Measurements from ENCODE around the gene TIMM44. TPM values are rescaled to one million over a fixed set of nuclear protein-coding genes. Genes with fewer than 3 reads are reported as not detected.

The TIMM44 gene
- total RNA-seq, 4 donors from 2014 or later, result 59.7 to 102 (median 71.8) TPM

DNA sequence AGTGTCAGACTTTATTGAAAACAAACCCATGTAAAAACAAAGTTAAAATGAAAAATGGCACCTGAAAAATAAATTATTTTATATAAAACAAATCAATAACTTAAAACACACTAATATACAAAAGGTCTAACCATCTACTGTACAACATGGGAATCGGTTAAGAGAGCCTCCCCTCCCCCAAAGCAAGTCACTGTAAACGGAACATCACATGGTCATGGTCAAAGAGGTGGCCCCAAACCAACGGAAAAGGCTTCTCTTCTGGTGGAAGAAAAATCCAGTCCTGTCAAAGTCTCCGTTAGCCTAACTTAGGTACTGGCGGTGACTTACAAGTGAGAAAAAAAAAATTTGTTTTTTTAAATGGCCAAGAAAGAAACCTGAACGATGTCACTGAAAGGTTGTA, 15.7 kb upstream of the TIMM44 start:
- peaks cover 0 to 35% (median 5%) of the 10 kb centered on the region in 4 donors for H3K36me3 ChIP-seq
- H3K27ac ChIP-seq, result no peak overlapping the region
- in situ Hi-C loops (cut with MboI; ENCODE audit: low pct_ligation_motif_present in 1 of 4, low pct_unique_long_range_greater_than_20kb in 1 of 4, low sequenced_read_pairs in 3 of 4) (loop anchor here in 1 of 4 donors (25.0 kb wide), 1 partner anchor 278 kb away; no protein-coding TSS in a partner anchor), intact Hi-C loops (cut with DNase I; ENCODE audit: low total_unique reads) (loop anchor here (10.0 kb wide), 1 partner anchor 296 kb away; no protein-coding TSS in a partner anchor)
- no peaks in the 10 kb centered on the region for H3K9me3 ChIP-seq
- no peak overlapping the region for H3K4me3 ChIP-seq
- 69% methylated on average over 6 of the region's 6 CpGs for WGBS, 2 donors (ENCODE audit: low coverage in 1 of 2)
- H3K27me3 ChIP-seq, result no peaks in the 10 kb centered on the region
- TF ChIP-seq POLR2AphosphoS5 (IDR thresholded peaks at IDR 0.05) (no peak), POLR2A (IDR thresholded peaks at IDR 0.05) (no peak), CTCF (IDR thresholded peaks at IDR 0.05) (no peak), EP300 (IDR thresholded peaks at IDR 0.05; ENCODE audit: low read depth) (no peak)
- no peaks in the 10 kb centered on the region for H3K4me1 ChIP-seq
- DNase-seq, result no peak

- H3K27me3 ChIP-seq, result no peaks in the 10 kb centered on the region
- H3K9me3 ChIP-seq, result no peaks in the 10 kb centered on the region
- no peak for DNase-seq
- H3K36me3 ChIP-seq, result peaks cover 0 to 6% (median 0%) of the 10 kb centered on the region in 4 donors
- H3K4me3 ChIP-seq, result no peak overlapping the region
- in situ Hi-C loops (cut with MboI; ENCODE audit: low pct_ligation_motif_present in 1 of 4, low pct_unique_long_range_greater_than_20kb in 1 of 4, low sequenced_read_pairs in 3 of 4), result loop anchor here in 1 of 4 donors (25.0 kb wide), 1 partner anchor 282 kb away; no protein-coding TSS in a partner anchor
- no peak overlapping the region for H3K27ac ChIP-seq
- intact Hi-C loops (cut with DNase I; ENCODE audit: low total_unique reads), result loop anchor here (10.0 kb wide), 1 partner anchor 299 kb away; no protein-coding TSS in a partner anchor
- no peaks in the 10 kb centered on the region for H3K4me1 ChIP-seq
- 91% methylated on average over 11 of the region's 11 CpGs; no CpG with 5 or more reads in 1 of the 2 donors for WGBS, 2 donors (ENCODE audit: low coverage in 1 of 2)
- TF ChIP-seq POLR2AphosphoS5 (IDR thresholded peaks at IDR 0.05), result no peak
- no peak for TF ChIP-seq EP300 (IDR thresholded peaks at IDR 0.05; ENCODE audit: low read depth)
- TF ChIP-seq POLR2A (IDR thresholded peaks at IDR 0.05), result no peak
- no peak for TF ChIP-seq CTCF (IDR thresholded peaks at IDR 0.05)
Measured at GRCh38 chr19:7955696-7956095, 12.2 kb upstream of the TIMM44 start.

- H3K4me1 ChIP-seq, result no peaks in the 10 kb centered on the region
- no peak overlapping the region for H3K27ac ChIP-seq
- no peak overlapping the region for H3K4me3 ChIP-seq
- intact Hi-C loops (cut with DNase I; ENCODE audit: low total_unique reads) (loop anchor here (10.0 kb wide), 1 partner anchor 301 kb away; no protein-coding TSS in a partner anchor), in situ Hi-C loops (cut with MboI; ENCODE audit: low pct_ligation_motif_present in 1 of 4, low pct_unique_long_range_greater_than_20kb in 1 of 4, low sequenced_read_pairs in 3 of 4) (loop anchor here in 1 of 4 donors (25.0 kb wide), 1 partner anchor 284 kb away; no protein-coding TSS in a partner anchor)
- TF ChIP-seq POLR2A (IDR thresholded peaks at IDR 0.05) (no peak), CTCF (IDR thresholded peaks at IDR 0.05) (no peak), EP300 (IDR thresholded peaks at IDR 0.05; ENCODE audit: low read depth) (no peak), POLR2AphosphoS5 (IDR thresholded peaks at IDR 0.05) (no peak)
- 82 to 95% methylated on average over 7 of the region's 7 CpGs for WGBS, 2 donors (ENCODE audit: low coverage in 1 of 2)
- H3K9me3 ChIP-seq, result no peaks in the 10 kb centered on the region
- no peak for DNase-seq
- H3K27me3 ChIP-seq, result no peaks in the 10 kb centered on the region
- no peaks in the 10 kb centered on the region for H3K36me3 ChIP-seq
Measured at GRCh38 chr19:7953576-7953975, 10.1 kb upstream of the TIMM44 start.

GRCh38 chr19:7953060-7953459, 9.6 kb upstream of the TIMM44 start:
- no peak for DNase-seq
- no peak overlapping the region for H3K27ac ChIP-seq
- no peaks in the 10 kb centered on the region for H3K27me3 ChIP-seq
- 10 to 25% methylated on average over 2 to 3 of the region's 3 CpGs for WGBS, 2 donors (ENCODE audit: low coverage in 1 of 2)
- in situ Hi-C loops (cut with MboI; ENCODE audit: low pct_ligation_motif_present in 1 of 4, low pct_unique_long_range_greater_than_20kb in 1 of 4, low sequenced_read_pairs in 3 of 4), result loop anchor here in 1 of 4 donors (25.0 kb wide), 1 partner anchor 284 kb away; no protein-coding TSS in a partner anchor
- intact Hi-C loops (cut with DNase I; ENCODE audit: low total_unique reads), result loop anchor here (10.0 kb wide), 1 partner anchor 302 kb away; no protein-coding TSS in a partner anchor
- H3K4me3 ChIP-seq, result no peak overlapping the region
- H3K9me3 ChIP-seq, result no peaks in the 10 kb centered on the region
- TF ChIP-seq EP300 (IDR thresholded peaks at IDR 0.05; ENCODE audit: low read depth) (no peak), POLR2AphosphoS5 (IDR thresholded peaks at IDR 0.05) (no peak)
- no peaks in the 10 kb centered on the region for H3K4me1 ChIP-seq
- no peaks in the 10 kb centered on the region for H3K36me3 ChIP-seq
